ENCODE measurements around the gene LRRC45.

DNA sequence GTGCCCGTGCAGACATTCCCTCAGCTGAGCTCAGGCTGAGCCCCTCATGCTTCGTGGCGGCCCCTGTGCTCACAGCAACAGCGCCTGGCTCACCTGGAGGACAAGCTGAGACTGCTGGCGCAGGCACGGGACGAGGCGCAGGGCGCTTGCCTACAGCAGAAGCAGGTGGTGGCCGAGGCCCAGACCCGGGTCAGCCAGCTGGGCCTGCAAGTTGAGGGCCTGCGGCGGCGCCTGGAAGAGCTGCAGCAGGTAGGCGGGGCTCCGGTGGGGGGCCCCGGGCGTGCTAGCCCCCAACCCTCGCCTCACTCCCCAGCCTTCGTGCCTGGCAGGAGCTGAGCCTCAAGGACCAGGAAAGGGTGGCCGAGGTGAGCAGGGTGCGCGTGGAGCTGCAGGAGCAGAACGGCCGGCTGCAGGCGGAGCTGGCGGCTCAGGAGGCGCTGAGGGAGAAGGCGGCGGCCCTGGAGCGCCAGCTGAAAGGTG is 6.9 kb downstream of the LRRC45 start:
- no peak for TF ChIP-seq POLR2A (IDR thresholded peaks at IDR 0.05; ENCODE audit: low read length)
- no peak for TF ChIP-seq GATA1 (IDR thresholded peaks at IDR 0.05; ENCODE audit: low read depth, low read length)
